M059J (cell line): ENCODE results near the gene CEP70. TPM values are rescaled to one million over a fixed set of nuclear protein-coding genes. Genes with fewer than 3 reads are reported as not detected.
A peak's percentile ranks its signal among the peaks of the same experiment; 100 is the strongest.
"Not testable (repeated sequence)": the region's sequence is repeated elsewhere in the genome, so short reads cannot be mapped to it uniquely, and the experiment has no call there.

Experiments used
- DNase-seq: peaks from one replicate; pipeline ENCODE4 v3.0.0-alpha.2; 2012; ENCODE audit warnings: low read depth
- total RNA-seq: library from RNA; depleted of rRNA; stranded (reverse); fragments of >200 nt; shearing (Covaris generic); gene quantifications from 2 replicates; pipeline ENCODE4 v1.2.3, GENCODE V29; 2014

CEP70 gene
- total RNA-seq, 1 experiment from 2014 or later = 42.4 TPM

GRCh38 chr3:138513090-138513843, 80.8 kb downstream of the CEP70 start:
- no peak for DNase-seq

GRCh38 chr3:138511945-138512344, 82.1 kb downstream of the CEP70 start:
- peak; percentile 9 for DNase-seq

GRCh38 chr3:138509586-138509985, 84.5 kb downstream of the CEP70 start:
- peak; percentile 11 for DNase-seq

GRCh38 chr3:138507524-138507923, 86.5 kb downstream of the CEP70 start:
- no peak for DNase-seq

GRCh38 chr3:138498991-138499390, 95.1 kb downstream of the CEP70 start:
- no peak for DNase-seq

GRCh38 chr3:138497851-138498250, 96.2 kb downstream of the CEP70 start:
- DNase-seq = no peak

GRCh38 chr3:138497021-138497420, 97.0 kb downstream of the CEP70 start:
- DNase-seq = no peak

GRCh38 chr3:138496436-138496835, 97.6 kb downstream of the CEP70 start:
- no peak for DNase-seq

- DNase-seq = not testable (repeated sequence)
Observed at GRCh38 chr3:138495638-138496037, 98.4 kb downstream of the CEP70 start.

- DNase-seq = no peak
Observed at GRCh38 chr3:138494607-138494929, 99.5 kb downstream of the CEP70 start.

- DNase-seq = peak; percentile 86
Observed at GRCh38 chr3:138493804-138494606, 100.1 kb downstream of the CEP70 start.

GRCh38 chr3:138492980-138493675, 100.9 kb downstream of the CEP70 start:
- DNase-seq = no peak

GRCh38 chr3:138491971-138492370, 102.1 kb downstream of the CEP70 start:
- no peak for DNase-seq

GRCh38 chr3:138486580-138486979, 107.5 kb downstream of the CEP70 start:
- DNase-seq = not testable (repeated sequence)

- not testable (repeated sequence) for DNase-seq
Observed at GRCh38 chr3:138484672-138485071, 109.4 kb downstream of the CEP70 start.

- DNase-seq = peak; percentile 44
Observed at GRCh38 chr3:138479438-138479863, 114.6 kb downstream of the CEP70 start.

- no peak for DNase-seq
Observed at GRCh38 chr3:138477801-138478200, 116.3 kb downstream of the CEP70 start.

- no peak for DNase-seq
Observed at GRCh38 chr3:138477120-138477519, 116.9 kb downstream of the CEP70 start.

GRCh38 chr3:138476526-138476925, 117.5 kb downstream of the CEP70 start:
- no peak for DNase-seq

- DNase-seq = no peak
Observed at GRCh38 chr3:138474163-138474562, 119.9 kb downstream of the CEP70 start.

GRCh38 chr3:138473391-138473790, 120.7 kb downstream of the CEP70 start:
- DNase-seq = no peak

- no peak for DNase-seq
Observed at GRCh38 chr3:138472141-138472825, 121.8 kb downstream of the CEP70 start.
